Measurements from ENCODE around the gene TRMT1L.

Gene TRMT1L

DNA sequence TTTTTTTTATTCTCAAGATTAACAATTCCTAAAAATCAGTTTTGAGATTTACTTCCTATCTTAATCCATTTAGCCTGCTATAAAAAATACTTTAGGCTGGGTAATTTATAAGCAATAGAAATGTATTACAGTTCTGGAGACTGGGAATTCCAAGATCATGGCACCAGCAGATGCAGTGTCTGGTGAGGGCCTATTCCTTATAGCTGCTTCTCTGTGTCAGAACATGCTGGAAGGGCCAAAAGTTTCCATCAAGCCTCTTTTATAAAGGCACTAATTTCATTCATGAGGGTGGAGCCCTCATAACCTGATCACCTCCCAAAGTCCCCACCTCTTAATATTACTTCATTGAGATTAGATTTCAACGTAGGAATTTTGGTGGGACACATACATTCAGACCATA, 69.7 kb downstream of the TRMT1L start:
- Mint-ChIP-seq H3K27ac (no peak overlapping the region), H3K4me3 (no peak overlapping the region), H3K9me3 (ENCODE audit: low read depth) (no peaks in the 10 kb centered on the region), H3K27me3 (no peaks in the 10 kb centered on the region), H3K4me1 (ENCODE audit: low read depth) (peaks cover 22% of the 10 kb centered on the region), H3K36me3 (peaks cover 15% of the 10 kb centered on the region)

DNA sequence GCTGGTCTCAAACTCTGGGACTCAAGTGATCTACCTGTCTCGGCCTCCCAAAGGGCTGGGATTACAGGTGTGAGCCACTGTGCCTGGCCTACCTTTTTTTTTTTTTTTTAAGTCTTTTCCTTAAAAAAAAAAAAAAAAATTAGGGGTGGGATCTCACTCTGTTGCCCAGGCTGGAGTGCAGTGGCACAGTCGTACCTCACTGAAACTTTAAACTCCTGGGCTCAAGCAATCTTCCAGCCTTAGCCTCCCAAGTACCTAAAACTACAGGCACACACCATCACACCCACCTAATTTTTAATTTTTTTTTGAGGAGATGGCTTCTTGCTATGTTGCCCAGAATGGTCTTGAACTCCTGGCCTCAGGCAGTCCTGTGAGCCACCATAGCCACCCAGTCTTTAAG, 72.9 kb downstream of the TRMT1L start:
- peaks cover 11% of the 10 kb centered on the region for H3K36me3 Mint-ChIP-seq
- H3K27ac Mint-ChIP-seq, result no peak overlapping the region
- H3K4me3 Mint-ChIP-seq, result no peak overlapping the region
- H3K4me1 Mint-ChIP-seq (ENCODE audit: low read depth), result peaks cover 32% of the 10 kb centered on the region
- H3K9me3 Mint-ChIP-seq (ENCODE audit: low read depth), result no peaks in the 10 kb centered on the region
- no peaks in the 10 kb centered on the region for H3K27me3 Mint-ChIP-seq

DNA sequence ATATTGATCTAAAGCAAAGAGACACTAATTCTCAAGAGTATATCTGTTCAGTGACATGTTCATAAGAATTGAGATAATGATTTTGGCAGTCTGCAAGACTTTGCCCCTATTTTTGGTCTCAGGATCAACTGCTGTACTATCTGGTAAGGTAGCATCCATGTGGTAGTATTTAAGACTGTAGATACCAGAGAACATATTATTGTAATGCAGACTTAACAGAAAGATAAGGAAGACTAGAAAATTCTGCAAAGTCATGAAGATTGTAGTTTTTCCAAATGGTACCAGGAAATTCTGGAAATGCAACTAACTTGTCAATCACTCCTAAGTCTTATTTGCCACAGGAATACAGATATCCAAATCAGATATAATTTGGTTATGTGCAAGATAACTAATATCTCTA, 76.3 kb downstream of the TRMT1L start:
- H3K4me1 Mint-ChIP-seq (ENCODE audit: low read depth), result peaks cover 36% of the 10 kb centered on the region
- no peaks in the 10 kb centered on the region for H3K9me3 Mint-ChIP-seq (ENCODE audit: low read depth)
- H3K27me3 Mint-ChIP-seq, result no peaks in the 10 kb centered on the region
- H3K36me3 Mint-ChIP-seq, result peaks cover 6% of the 10 kb centered on the region
- no peak overlapping the region for H3K27ac Mint-ChIP-seq
- H3K4me3 Mint-ChIP-seq, result no peak overlapping the region

DNA sequence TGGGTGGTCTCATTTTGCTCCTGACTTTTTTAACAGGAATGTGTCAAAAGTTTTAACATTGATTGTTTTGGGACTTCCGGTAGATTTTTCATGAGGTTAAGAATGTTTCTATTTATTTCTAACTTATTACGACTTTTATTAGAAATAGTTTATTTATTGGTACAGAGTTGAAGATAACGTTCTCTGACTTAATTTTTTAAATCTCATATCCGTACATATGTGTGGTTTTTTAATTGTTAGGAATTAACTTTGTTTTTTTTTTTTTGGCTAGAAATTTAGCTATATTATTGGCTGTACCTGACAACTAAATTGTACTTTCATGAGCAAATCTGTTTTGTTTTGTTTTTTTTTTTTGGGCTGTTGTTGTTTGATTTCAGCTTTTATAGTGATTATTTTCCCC, 79.4 kb downstream of the TRMT1L start:
- H3K36me3 Mint-ChIP-seq, result peaks cover 13% of the 10 kb centered on the region
- peaks cover 41% of the 10 kb centered on the region for H3K4me1 Mint-ChIP-seq (ENCODE audit: low read depth)
- H3K27me3 Mint-ChIP-seq, result no peaks in the 10 kb centered on the region
- no peak overlapping the region for H3K4me3 Mint-ChIP-seq
- no peaks in the 10 kb centered on the region for H3K9me3 Mint-ChIP-seq (ENCODE audit: low read depth)
- no peak overlapping the region for H3K27ac Mint-ChIP-seq

DNA sequence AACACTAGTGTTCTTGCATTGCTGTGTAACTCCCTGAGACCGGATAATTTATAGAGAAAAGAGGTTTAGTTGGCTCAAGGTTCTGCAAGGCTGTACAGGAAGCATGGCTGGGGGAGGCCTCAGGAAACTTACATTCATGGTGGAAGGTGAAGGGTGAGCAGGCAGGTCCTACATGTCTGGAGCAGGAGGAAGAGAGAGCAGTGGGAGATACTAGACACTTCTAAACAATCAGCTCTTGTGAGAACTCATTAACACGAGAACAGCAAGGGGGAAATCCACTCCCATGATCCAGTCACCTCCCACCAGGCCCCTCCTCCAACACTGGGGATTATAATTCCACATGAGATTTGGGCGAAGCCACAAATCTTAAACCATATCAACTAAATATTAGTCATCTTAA, 81.3 kb downstream of the TRMT1L start:
- Mint-ChIP-seq H3K4me3 (no peak overlapping the region), H3K36me3 (peaks cover 23% of the 10 kb centered on the region), H3K9me3 (ENCODE audit: low read depth) (no peaks in the 10 kb centered on the region), H3K4me1 (ENCODE audit: low read depth) (peaks cover 51% of the 10 kb centered on the region), H3K27me3 (no peaks in the 10 kb centered on the region), H3K27ac (peak overlapping the region; percentile 10)

DNA sequence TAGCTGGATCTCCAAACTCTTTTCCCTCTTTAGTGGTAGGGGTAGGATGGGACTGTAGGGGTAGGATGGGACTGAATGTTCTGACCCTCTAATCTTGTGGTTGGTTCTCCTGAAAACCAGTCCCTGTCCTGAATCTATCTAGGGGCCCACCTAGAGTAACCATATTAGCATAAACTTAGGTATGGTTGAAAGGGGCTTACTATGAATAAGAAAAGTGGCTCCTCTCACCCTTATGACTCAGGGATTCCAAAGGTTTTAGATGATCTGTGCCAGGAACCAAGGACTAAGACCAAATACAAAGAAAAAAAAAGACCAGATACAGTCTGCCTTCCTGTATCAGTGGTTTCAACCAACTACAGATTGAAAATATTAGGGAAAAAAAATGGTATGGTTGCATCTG, 82.4 kb downstream of the TRMT1L start:
- no peaks in the 10 kb centered on the region for H3K27me3 Mint-ChIP-seq
- no peak overlapping the region for H3K27ac Mint-ChIP-seq
- no peaks in the 10 kb centered on the region for H3K9me3 Mint-ChIP-seq (ENCODE audit: low read depth)
- peaks cover 48% of the 10 kb centered on the region for H3K4me1 Mint-ChIP-seq (ENCODE audit: low read depth)
- H3K36me3 Mint-ChIP-seq, result peaks cover 23% of the 10 kb centered on the region
- no peak overlapping the region for H3K4me3 Mint-ChIP-seq

DNA sequence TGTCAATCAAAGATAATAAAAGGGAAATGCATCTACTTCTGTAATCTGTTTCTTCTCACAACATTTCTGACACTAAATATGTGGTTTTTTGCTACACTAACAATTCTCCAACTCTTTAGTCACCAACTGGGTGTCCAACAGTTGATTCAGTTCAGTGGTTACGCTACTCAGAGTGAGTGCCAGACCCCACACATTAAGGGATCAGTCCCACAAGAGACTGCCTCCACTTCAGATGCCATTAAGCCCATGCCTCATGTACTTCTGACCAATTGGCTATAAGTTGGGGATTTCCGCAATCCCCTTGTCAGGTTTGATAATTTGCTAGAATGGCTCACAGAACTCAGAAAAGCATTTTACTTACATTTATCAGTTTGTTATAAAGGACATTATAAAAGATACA, 83.0 kb downstream of the TRMT1L start:
- no peak overlapping the region for H3K4me3 Mint-ChIP-seq
- H3K9me3 Mint-ChIP-seq (ENCODE audit: low read depth), result no peaks in the 10 kb centered on the region
- peak overlapping the region; percentile 50 for H3K27ac Mint-ChIP-seq
- peaks cover 23% of the 10 kb centered on the region for H3K36me3 Mint-ChIP-seq
- H3K27me3 Mint-ChIP-seq, result no peaks in the 10 kb centered on the region
- peaks cover 47% of the 10 kb centered on the region for H3K4me1 Mint-ChIP-seq (ENCODE audit: low read depth)

DNA sequence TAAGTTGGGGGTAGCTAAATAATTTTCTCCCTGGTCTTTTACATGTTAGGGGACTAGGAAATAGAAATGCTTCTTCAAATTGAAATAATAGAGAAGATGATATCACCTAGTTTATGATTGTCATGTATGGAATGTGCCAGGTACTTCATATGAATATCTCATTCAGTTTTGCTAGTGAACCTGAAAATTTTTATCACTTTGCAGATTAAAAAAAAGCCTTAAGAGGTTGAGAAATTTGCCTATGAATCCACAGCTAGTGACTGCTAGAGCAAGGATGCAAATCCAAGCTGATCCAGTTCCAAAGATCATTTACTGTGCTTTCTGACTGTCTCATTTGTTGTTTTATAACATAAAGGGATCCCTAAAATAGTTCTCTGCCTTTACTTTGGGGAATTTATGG, 86.7 kb downstream of the TRMT1L start:
- H3K4me3 Mint-ChIP-seq, result no peak overlapping the region
- H3K4me1 Mint-ChIP-seq (ENCODE audit: low read depth), result peaks cover 59% of the 10 kb centered on the region
- no peaks in the 10 kb centered on the region for H3K27me3 Mint-ChIP-seq
- H3K36me3 Mint-ChIP-seq, result peaks cover 23% of the 10 kb centered on the region
- no peak overlapping the region for H3K27ac Mint-ChIP-seq
- no peaks in the 10 kb centered on the region for H3K9me3 Mint-ChIP-seq (ENCODE audit: low read depth)

DNA sequence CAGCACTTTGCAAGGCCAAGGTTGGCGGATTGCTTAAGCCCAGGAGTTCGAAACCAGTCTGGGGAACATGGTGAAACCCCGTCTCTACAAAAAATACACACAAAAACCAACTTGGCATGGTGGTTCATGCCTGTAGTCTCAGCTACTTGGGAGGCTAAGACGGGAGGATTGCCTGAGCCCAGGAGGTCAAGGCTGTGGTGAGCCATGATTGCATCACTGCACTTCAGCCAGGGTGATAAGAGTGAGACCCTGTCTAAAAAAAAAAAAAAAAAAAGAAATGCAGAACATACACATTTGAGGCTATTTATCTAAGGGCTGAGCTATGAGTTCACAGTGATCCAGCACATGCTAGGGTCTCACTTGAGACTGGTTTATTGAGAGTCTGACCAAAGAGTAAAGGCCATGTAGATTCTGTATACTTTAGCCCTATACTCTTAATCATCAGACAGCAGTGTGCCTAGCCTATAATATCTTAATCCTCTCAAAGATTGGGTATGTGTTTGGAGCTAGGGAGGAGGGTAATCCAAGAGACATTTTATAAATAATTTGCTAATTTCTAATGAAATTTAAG, 87.5 kb downstream of the TRMT1L start:
- H3K4me1 Mint-ChIP-seq (ENCODE audit: low read depth), result peaks cover 57% of the 10 kb centered on the region
- H3K27me3 Mint-ChIP-seq, result no peaks in the 10 kb centered on the region
- no peaks in the 10 kb centered on the region for H3K9me3 Mint-ChIP-seq (ENCODE audit: low read depth)
- H3K27ac Mint-ChIP-seq, result no peak overlapping the region
- H3K36me3 Mint-ChIP-seq, result peaks cover 20% of the 10 kb centered on the region
- no peak overlapping the region for H3K4me3 Mint-ChIP-seq

DNA sequence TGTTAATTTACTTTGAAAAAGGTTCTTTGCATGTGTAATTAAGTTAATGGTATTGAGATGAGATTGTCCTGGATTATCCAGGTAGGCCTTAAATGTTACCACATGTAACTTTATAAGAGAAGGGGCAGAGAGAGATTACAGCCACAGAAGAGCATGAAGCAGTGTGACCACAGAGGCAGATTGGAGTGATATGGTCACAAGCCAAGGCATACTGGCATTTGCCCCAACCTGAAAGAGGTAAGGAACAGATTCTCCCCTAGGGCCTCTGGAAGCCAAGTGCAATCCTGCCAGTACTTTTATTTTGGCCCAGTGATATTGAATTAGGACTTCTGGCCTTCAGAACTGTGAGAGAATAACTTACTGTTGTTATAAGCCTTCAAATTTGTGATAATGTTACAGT, 88.4 kb downstream of the TRMT1L start:
- Mint-ChIP-seq H3K4me1 (ENCODE audit: low read depth) (peaks cover 59% of the 10 kb centered on the region), H3K27ac (peak overlapping the region; percentile 11), H3K36me3 (peaks cover 19% of the 10 kb centered on the region)

More for the DNA sequence above, 88.4 kb downstream of the TRMT1L start:
- H3K27me3 Mint-ChIP-seq, result no peaks in the 10 kb centered on the region
- H3K9me3 Mint-ChIP-seq (ENCODE audit: low read depth), result no peaks in the 10 kb centered on the region
- no peak overlapping the region for H3K4me3 Mint-ChIP-seq

All from activated naive CD8-positive, alpha-beta T cell (primary cell).